GM19193 (cell line): Measurements from ENCODE around the gene RNF4.

Experiments used
- POLR2A ChIP-seq: IDR thresholded peaks from 4 replicates; pipeline ENCODE4 v1.6.1; 2011; ENCODE audit not compliant: insufficient read depth, insufficient read length; ENCODE audit errors: extremely low read depth

Gene RNF4

DNA sequence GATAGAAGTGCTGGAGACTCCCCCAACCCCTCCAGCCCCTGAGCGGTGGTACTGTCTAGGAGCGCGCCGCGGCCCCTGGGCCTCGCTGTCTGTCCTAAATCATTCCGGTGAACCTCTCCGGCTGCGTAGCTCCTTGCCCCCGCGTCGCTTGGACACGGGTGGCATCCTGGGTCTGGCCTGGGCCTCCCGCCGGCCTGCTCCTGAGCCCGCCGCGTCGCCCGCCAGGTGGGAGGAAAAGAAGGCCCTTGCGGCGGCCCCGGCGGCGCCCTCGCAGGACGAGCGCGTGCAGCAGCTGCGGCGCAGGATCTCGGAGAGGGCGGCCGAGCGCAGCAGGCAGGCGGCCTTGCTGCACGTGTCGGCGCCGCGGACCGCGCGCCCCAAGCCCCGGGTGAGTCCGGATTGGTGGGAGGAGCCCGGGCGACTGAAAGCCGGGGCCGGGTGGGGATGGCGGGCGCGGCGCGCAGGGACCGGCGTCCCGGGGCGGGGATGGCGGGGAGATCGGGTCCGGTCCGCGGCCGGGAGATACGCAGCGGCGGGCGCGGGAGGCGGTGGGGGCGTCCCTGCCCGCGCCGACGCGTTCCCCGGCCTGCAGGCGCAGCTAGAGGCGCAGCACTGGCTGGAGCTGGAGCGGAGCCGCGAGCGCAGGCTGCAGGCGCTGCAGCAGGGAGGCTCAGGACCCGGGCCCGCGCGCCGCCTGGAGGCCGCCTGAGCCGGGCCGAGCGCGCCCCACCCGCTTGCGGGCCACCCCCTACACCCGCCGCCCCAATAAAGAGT is 6.5 kb upstream of the RNF4 start:
- no peak for TF ChIP-seq POLR2A

DNA sequence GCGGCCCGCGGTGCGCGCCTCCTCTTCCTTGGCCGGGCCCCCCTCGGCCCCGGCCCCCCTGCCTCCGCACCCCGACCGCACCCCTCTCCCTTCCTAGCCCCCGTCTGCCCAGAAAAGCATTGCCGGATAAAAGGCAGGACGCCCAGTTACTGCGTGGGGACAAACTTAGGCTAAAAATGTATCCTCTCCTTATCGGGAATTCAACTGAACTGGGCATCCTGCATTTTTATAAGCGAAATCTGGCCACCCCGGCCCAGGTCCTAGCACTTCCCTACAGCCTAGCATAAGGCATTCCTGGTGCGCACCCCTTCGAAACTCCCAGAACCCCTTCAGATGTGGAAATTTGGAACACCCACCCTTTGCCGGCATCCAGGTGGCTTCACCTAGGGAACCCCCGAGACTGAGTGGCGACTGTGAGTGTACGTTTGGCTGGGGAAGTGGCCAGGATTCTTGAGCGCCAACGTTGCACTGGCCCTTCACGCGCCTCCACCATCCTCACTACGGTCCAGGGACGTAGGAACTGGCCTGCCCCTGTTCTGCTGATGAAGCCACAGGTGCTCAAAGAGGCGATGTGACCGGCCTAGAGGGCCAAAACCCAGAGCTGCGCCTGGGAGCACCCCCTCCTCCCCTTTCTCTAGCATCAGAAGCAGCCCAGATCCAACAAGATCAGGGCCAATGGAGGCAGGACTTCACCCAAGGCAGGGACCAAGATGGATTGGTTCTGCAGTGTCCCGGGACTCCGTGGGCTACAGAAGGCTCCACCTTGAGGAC is 5.7 kb upstream of the RNF4 start:
- TF ChIP-seq POLR2A: no peak

DNA sequence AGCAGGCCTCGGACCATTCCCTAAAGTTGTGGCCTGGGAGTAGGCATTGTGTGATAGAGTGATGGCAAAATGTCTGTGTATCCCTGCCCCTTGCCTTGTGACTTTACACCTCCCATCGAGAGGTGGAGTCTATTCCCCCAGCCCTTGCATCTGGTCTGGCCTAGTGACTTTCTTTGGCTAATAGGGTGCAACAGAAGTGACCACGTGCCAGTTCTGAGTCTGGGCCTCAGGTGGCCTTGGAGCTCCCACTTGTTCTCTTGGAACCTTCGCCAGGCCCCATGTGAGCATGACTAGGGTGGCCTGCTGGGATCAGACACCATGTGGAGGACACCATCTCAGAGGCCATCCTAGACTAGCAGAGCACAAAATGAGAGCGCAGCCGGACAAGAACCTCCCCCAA is 3.9 kb upstream of the RNF4 start:
- no peak for TF ChIP-seq POLR2A

DNA sequence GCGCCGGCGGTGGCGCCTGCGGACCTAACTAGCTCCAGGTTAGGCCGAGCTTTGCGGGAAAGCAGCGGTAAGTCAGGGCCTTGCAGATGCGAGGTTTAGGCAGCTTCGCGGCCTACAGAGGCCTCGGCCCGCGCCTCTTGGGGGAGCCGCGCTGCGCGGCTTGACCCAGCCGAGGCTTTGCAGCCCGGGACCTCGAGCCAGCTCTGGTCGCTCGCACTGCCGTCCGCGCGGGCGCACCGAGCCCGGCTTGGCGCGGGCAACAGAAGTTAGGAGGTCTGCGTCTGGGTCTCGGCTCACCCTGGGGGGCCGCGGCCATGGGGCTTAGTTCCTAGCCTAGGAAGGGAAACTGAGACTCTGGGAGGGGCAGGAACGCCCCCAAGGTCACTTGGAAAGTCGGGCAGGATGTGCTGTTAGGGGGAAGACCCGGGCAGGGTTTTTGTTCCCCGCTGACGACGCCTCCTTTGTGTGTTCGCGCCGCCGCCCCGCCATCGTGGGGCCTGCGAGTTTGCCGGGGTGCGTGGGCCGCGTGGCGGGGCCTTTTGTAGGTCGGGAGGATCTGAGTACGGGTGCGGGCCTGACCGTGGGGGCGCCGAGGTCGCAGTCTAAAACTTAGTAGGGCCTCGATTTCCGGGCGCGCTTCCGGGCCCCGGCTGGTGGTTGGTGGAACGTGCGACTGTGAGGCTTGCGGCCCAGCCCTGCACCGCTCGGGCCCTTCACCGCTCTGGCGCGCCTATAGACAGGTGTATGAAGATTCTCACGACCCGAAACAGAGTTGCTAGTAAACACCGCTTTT is 482 bp downstream of the RNF4 start:
- no peak for TF ChIP-seq POLR2A

DNA sequence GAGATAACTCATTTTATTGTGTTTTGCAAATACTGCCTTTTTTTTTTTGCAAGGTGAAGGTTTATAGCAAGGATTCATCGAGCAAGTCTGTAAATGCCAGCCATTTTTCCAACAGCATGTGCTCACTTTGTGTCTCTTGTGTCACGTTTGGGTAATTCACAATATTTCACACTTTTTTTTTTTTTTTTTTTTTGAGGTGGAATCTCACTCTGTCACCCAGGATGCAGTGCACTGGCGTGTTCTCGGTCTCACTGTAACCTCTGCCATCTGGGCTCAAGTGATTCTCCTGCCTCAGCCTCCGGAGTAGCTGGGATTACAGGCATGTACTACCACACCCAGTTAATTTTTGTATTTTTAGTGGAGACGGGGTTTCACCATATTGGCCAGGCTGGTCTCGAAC is 1.9 kb downstream of the RNF4 start:
- no peak for TF ChIP-seq POLR2A

DNA sequence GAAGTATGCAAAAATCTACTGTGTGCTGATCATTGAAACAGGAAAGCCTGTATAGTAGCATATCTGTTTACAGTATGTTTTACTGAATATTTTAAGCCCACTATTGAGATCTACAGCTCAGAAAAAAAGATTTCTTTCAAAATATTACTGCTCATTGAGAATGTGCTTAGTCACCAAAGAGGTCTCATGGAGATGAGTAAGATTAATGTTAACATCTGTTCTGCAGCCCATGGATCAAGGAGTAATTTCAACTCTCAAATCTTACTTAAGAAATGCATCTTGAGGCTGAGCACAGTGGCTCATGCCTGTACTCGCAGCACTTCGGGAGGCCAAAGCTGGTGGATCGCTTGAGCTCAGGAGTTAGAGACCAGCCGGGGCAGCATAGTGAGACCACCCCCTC is 3.3 kb downstream of the RNF4 start:
- no peak for TF ChIP-seq POLR2A

DNA sequence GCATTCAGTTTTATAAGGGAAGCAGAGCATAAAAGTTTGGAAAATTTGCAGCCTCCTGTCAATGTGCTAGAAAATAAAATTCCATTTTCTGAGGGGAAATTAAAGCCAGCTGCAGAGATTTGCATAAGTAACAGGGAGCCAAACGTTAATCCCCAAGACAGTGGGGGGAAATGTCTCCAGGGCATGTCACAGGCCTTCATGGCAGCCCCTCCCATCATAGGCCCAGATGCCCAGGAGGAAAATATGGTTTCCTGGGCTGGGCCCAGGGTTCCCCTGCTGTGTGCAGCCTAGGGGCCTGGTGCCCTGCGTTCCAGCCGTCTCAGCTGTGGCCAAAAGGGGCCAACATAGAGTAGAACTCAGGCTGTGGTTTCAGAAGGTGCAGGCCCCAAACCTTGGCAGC is 9.3 kb downstream of the RNF4 start:
- no peak for TF ChIP-seq POLR2A

DNA sequence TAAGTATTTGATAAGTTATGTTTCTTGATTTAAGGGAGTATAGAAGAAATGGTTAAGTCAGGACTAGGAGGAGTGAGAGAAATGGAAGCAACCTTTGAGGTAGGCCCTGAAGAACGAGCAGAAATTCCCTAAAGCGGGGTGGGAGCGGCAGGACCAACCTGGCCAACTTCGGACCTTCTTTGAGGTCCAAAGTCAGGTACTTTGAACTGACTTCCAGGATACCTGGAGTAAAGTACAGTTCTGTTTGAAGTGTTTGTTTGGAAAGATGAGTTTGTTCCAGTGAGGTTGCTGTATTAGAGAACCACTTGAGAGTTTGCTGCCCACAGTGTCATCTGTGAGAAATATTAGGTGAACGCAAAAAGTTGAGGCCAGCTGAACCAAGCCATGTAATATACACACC is 11.7 kb downstream of the RNF4 start:
- TF ChIP-seq POLR2A: no peak

DNA sequence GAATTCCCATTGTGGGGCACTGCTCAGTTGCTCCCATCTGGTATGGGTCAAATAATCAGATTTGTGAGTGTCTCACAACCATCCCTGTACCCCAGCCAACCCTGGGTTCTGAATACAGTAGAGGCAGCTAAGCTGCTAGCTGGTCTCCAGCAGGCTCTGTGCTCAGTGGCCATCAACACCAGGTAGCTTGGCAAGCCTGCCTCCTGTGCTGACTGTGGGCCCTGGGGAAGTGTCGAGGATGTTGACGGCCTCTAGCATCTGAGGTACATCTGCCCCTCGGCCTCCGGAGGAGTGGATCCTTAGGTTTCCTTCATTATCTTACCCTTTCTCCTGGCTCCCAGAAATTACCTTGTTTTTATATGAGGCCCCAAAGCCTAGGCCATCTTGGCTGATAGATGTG is 13.3 kb downstream of the RNF4 start:
- no peak for TF ChIP-seq POLR2A

DNA sequence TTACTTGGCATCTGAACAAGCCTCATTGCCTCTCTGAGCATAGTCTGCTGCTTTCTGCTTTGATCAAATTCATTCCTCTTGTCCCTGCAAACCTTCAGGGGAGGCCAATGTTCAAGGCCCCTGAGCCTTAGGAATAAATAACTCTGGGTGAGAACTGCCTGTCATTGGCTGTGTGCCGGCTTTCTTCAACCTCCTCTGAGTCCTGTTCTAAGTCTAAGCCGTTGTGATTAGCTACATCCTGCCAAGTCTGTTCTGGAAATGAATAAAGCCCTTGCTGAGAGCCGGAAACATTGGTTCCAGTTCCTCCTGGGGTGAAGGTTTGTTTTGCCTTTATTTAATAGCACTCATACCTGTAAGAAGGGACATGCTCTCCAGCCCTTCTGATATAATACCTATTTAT is 13.8 kb downstream of the RNF4 start:
- no peak for TF ChIP-seq POLR2A

DNA sequence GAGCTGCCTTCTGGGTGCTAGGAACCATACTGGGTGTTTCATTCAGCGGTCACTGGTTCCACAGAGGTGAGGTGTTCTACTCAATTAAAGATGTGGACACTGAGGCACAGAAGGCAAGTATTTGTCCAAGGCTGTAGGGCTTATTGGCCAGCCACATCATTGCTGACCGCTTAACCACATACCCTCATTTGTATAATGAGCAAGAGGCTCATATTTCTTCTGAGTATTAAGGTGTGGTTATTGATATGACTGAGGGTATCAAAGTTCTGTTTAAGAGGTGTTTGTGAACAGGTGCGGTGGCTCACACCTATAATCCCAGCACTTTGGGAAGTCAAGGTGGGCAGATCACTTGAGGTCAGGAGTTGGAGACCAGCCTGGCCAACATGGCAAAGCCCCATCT is 14.3 kb downstream of the RNF4 start:
- TF ChIP-seq POLR2A: no peak

DNA sequence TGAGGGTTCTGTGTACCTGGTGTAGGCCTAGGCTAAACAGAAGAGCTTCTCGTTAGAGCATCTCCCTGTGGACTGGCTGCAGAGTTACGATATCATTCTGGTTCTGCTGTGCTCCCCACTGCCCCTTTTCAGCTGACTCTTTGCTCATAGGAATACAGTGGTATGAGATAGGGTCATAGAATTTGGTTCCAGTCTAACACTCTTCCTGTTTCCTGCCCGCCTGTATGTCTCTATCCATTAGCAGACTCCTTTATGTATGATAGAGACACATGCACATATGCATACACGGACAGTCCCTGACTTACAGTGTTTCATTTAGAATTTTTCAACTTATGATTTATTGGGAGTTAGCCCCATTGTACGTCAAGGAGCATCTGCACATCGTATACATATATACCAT is 15.3 kb downstream of the RNF4 start:
- TF ChIP-seq POLR2A: no peak

DNA sequence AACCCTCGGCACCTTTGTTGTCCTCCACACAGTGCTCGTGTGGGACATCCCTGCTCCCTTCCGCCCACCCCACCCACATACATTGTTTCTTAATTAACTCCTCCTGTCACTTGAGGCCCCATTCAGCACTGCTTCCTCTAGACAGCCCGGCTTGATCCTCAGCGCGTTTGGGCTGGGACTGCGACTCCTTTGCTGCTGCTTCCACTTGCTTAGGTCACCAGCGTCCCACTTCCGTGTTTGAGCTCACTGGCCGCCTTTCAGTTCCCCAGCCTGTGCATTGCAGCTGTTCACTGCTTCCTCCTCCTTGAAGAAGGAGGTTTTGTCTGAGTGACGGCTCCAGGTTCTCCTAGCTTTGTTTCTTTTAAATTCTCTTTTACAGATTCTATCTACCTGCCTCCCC is 16.1 kb downstream of the RNF4 start:
- TF ChIP-seq POLR2A: peak; percentile 26

DNA sequence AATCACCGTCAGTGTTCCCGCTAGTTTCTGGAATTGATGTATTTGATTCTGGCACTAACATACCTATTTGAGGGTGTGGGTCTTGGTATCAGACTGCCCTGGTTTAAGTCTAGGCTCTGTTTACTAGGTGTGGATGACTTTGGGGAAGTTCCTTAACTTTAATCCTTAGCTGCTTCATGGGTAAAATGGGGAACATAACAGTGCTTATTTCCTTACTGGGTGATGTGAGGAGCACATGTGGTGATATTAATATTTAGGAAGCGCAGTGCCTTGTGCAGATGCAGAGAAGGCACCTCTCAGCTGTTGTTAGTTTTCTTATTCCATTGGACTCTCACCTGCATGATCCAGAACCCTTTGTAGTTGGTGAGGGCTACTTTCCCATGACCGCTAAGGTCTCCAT is 17.1 kb downstream of the RNF4 start:
- TF ChIP-seq POLR2A: no peak

DNA sequence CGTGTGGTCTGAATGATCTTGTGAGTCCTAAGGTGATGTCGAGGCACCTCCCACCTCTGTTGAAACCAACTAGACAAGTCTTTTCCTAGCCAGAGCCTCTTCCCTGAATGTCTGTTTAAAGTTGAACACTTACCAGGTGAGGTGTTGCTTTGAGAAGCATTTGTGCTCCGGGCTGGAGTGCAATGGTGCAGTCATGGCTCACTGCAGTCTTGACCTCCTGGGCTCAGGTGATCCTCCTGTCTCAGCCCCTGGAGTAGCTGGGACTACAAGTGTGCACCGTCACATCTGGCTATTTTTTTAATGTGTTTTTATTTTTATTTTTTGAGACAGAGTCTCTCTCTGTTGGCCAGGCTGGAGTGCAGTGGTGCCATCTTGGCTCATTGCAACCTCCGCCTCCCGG is 18.1 kb downstream of the RNF4 start:
- no peak for TF ChIP-seq POLR2A
